Peyer's patch (tissue), 4 donors: ENCODE data around the gene KLF13.

Experiments used
- POLR2A ChIP-seq, 2 donors: fragments of 450-650 bp; IDR thresholded peaks; one replicate each; pipeline ENCODE4 v1.5.1; 2017; ENCODE audit warnings: antibody characterized with exemption in 2 of 2, mild to moderate bottlenecking in 2 of 2, moderate library complexity in 2 of 2
- TF ChIP-seq, protein P1 (sequence below), 6 experiments: fragments of 450-650 bp in 4 of 6; fragments of 200-600 bp in 2 of 6; sonication (generic) in 1 of 6; IDR thresholded peaks; one replicate each; pipeline ENCODE4 v1.5.1; 2017 to 2019; ENCODE audit warnings: antibody characterized with exemption in 6 of 6, mild to moderate bottlenecking in 3 of 6, moderate library complexity in 1 of 6

DNA sequence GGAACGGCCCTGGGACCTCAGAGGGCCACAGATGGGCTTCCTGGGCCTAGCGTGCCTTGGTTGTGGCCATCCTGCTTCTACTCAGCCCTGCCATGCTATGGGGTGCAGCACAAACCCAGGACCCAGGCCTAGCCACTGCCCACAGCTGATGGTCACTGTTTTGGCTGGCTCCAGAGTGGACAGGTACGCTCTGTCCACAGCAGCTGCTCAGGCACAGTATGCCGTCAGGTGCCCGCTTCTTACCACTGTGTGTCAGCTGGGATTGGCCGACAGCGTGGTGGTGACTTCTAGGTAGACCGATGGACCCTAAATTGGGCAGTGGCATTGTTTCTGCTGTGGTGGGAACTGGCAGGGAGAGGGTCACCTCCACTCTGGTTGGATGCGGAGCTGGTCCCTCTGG is 47.3 kb downstream of the KLF13 start:
- TF ChIP-seq, protein P1, sequence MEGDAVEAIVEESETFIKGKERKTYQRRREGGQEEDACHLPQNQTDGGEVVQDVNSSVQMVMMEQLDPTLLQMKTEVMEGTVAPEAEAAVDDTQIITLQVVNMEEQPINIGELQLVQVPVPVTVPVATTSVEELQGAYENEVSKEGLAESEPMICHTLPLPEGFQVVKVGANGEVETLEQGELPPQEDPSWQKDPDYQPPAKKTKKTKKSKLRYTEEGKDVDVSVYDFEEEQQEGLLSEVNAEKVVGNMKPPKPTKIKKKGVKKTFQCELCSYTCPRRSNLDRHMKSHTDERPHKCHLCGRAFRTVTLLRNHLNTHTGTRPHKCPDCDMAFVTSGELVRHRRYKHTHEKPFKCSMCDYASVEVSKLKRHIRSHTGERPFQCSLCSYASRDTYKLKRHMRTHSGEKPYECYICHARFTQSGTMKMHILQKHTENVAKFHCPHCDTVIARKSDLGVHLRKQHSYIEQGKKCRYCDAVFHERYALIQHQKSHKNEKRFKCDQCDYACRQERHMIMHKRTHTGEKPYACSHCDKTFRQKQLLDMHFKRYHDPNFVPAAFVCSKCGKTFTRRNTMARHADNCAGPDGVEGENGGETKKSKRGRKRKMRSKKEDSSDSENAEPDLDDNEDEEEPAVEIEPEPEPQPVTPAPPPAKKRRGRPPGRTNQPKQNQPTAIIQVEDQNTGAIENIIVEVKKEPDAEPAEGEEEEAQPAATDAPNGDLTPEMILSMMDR (IDR thresholded peaks at IDR 0.05): no peak
- TF ChIP-seq POLR2A (IDR thresholded peaks at IDR 0.05): no peak
